ENCODE data around the gene RET. TPM values are rescaled to one million over a fixed set of nuclear protein-coding genes. Genes with fewer than 3 reads are reported as not detected.

RET gene
- total RNA-seq, 1 experiment from 2014 or later, result 21.4 TPM

DNA sequence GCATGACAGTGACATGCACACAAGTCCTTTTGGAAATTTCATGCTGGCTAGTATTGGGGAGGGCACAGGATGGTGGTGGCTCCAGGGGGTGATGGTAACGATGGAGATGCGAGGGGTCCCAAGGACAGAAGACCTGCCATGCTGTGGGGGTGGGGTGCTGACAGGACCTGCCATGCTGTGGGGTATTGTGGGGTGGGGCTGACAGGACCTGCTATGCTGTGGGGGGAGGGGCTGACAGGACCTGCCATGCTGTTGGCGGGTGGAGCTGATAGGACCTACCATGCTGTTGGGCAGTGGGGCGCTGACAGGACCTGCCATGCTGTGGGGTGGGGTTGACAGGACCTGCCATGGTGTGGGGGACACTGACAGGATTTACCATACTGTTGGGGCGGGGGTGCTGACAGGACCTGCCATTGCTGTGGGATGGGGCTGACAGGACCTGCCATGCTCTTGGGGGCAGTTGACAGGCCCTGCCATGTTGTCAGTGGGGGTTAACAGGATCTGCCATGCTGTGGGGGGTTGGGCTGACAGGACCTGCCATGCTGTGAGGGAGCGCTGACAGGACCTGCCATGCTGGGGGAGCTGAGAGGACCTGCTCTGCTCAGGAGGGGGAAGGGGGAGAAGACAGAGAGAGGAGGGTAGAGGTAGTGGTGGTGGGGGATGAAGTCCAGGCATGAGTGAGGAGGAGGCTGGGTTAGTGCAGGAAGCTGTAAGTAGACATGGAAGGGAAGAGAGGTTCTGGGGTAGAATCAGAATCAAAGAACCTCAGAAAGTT, 36.2 kb upstream of the RET start (continued):
- no peak for TF ChIP-seq ELF4 (CRISPR knock-in tag; IDR thresholded peaks at IDR 0.05; ENCODE audit: low read depth)
- TF ChIP-seq, protein P1, sequence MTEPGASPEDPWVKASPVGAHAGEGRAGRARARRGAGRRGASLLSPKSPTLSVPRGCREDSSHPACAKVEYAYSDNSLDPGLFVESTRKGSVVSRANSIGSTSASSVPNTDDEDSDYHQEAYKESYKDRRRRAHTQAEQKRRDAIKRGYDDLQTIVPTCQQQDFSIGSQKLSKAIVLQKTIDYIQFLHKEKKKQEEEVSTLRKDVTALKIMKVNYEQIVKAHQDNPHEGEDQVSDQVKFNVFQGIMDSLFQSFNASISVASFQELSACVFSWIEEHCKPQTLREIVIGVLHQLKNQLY (CRISPR knock-in tag; IDR thresholded peaks at IDR 0.05), result no peak
- TF ChIP-seq SOX15 (CRISPR knock-in tag; IDR thresholded peaks at IDR 0.05), result no peak
- no peak for TF ChIP-seq ZMAT4 (CRISPR knock-in tag; IDR thresholded peaks at IDR 0.05)

GRCh38 chr10:43041422-43042342, 35.2 kb upstream of the RET start:
- no peak for DNase-seq (ENCODE audit: low spot score)
- Mint-ChIP-seq H3K27me3 (ENCODE audit: low read depth) (no peaks in the 10 kb centered on the region; the same call in 1 of the 2 replicates), H3K4me3 (no peak overlapping the region), H3K4me1 (peaks cover 16% of the 10 kb centered on the region), H3K9me3 (no peaks in the 10 kb centered on the region), H3K36me3 (no peaks in the 10 kb centered on the region), H3K27ac (no peak overlapping the region)
- TF ChIP-seq NR2C2 (CRISPR knock-in tag; IDR thresholded peaks at IDR 0.05), result no peak
- no peak for TF ChIP-seq FOXJ3 (CRISPR knock-in tag; IDR thresholded peaks at IDR 0.05; ENCODE audit: borderline replicate concordance)
- TF ChIP-seq, protein P2, sequence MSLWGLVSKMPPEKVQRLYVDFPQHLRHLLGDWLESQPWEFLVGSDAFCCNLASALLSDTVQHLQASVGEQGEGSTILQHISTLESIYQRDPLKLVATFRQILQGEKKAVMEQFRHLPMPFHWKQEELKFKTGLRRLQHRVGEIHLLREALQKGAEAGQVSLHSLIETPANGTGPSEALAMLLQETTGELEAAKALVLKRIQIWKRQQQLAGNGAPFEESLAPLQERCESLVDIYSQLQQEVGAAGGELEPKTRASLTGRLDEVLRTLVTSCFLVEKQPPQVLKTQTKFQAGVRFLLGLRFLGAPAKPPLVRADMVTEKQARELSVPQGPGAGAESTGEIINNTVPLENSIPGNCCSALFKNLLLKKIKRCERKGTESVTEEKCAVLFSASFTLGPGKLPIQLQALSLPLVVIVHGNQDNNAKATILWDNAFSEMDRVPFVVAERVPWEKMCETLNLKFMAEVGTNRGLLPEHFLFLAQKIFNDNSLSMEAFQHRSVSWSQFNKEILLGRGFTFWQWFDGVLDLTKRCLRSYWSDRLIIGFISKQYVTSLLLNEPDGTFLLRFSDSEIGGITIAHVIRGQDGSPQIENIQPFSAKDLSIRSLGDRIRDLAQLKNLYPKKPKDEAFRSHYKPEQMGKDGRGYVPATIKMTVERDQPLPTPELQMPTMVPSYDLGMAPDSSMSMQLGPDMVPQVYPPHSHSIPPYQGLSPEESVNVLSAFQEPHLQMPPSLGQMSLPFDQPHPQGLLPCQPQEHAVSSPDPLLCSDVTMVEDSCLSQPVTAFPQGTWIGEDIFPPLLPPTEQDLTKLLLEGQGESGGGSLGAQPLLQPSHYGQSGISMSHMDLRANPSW (CRISPR knock-in tag; conservative IDR thresholded peaks at IDR 0.05; ENCODE audit: low read depth), result no peak
- no peak for TF ChIP-seq ZNF121 (CRISPR knock-in tag; IDR thresholded peaks at IDR 0.05)
- TF ChIP-seq E2F5 (CRISPR knock-in tag; IDR thresholded peaks at IDR 0.05), result no peak
- TF ChIP-seq CREM (CRISPR knock-in tag; IDR thresholded peaks at IDR 0.05), result no peak
- TF ChIP-seq, protein P3, sequence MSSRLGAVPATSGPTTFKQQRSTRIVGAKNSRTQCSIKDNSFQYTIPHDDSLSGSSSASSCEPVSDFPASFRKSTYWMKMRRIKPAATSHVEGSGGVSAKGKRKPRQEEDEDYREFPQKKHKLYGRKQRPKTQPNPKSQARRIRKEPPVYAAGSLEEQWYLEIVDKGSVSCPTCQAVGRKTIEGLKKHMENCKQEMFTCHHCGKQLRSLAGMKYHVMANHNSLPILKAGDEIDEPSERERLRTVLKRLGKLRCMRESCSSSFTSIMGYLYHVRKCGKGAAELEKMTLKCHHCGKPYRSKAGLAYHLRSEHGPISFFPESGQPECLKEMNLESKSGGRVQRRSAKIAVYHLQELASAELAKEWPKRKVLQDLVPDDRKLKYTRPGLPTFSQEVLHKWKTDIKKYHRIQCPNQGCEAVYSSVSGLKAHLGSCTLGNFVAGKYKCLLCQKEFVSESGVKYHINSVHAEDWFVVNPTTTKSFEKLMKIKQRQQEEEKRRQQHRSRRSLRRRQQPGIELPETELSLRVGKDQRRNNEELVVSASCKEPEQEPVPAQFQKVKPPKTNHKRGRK (CRISPR knock-in tag; IDR thresholded peaks at IDR 0.05; ENCODE audit: borderline replicate concordance), result no peak
- CTCF ChIA-PET, result no interaction called here
- POLR2A ChIA-PET, result no interaction called here
- ATAC-seq, result no peak

GRCh38 chr10:43042503-43043341, 34.1 kb upstream of the RET start:
- Mint-ChIP-seq H3K9me3 (no peaks in the 10 kb centered on the region), H3K27me3 (ENCODE audit: low read depth) (no peaks in the 10 kb centered on the region; the same call in 1 of the 2 replicates), H3K4me1 (peaks cover 16% of the 10 kb centered on the region), H3K36me3 (no peaks in the 10 kb centered on the region), H3K27ac (no peak overlapping the region), H3K4me3 (no peak overlapping the region)
- POLR2A ChIA-PET, result no interaction called here
- ATAC-seq (peak; percentile 46), DNase-seq (ENCODE audit: low spot score) (peak; percentile 56)
- TF ChIP-seq USF2 (CRISPR knock-in tag; IDR thresholded peaks at IDR 0.05) (no peak), FOXP4 (CRISPR knock-in tag; IDR thresholded peaks at IDR 0.05) (0 out of 2 replicates have a peak, but pooled peaks have one; percentile 54), ETV6 (CRISPR knock-in tag; IDR thresholded peaks at IDR 0.05) (0 out of 2 replicates have a peak, but pooled peaks have one; percentile 19)
- CTCF ChIA-PET, result interaction anchor here (0.8 to 3.9 kb wide), 3 partner anchors 33 to 44 kb away, joined by 3 to 21 read pairs (median 3); no protein-coding TSS in a partner anchor
